SK-N-SH treated with all-trans-retinoic acid at 6 μM for 48 hours (cell line): ENCODE results near the gene TRIOBP.

Experiments used
- BACH2 ChIP-seq: fragments of 250-450 bp; sonication (Bioruptor Pico); IDR thresholded peaks from 2 replicates; pipeline ENCODE4 v1.9.0; 2021; ENCODE audit warnings: mild to moderate bottlenecking, borderline replicate concordance
- PATZ1 ChIP-seq: fragments of 250-450 bp; sonication (Bioruptor Pico); IDR thresholded peaks from 2 replicates; pipeline ENCODE4 v1.8.0; 2020; ENCODE audit warnings: mild to moderate bottlenecking, moderate library complexity, borderline replicate concordance
- RARB ChIP-seq: fragments of 250-450 bp; sonication (Bioruptor Pico); IDR thresholded peaks from 2 replicates; pipeline ENCODE4 v1.8.0; 2021; ENCODE audit warnings: mild to moderate bottlenecking, moderate library complexity
- ZFP3 ChIP-seq: fragments of 250-450 bp; sonication (Bioruptor Pico); IDR thresholded peaks from 2 replicates; pipeline ENCODE4 v1.5.0; 2020; ENCODE audit warnings: mild to moderate bottlenecking, moderate library complexity
- ZFP30 ChIP-seq: fragments of 450-650 bp; formaldehyde crosslinking; IDR thresholded peaks from 2 replicates; pipeline ENCODE4 v1.5.0; 2022; ENCODE audit warnings: mild to moderate bottlenecking, moderate library complexity
- ZNF8 ChIP-seq: fragments of 450-650 bp; formaldehyde crosslinking; IDR thresholded peaks from 2 replicates; pipeline ENCODE4 v1.5.0; 2020; ENCODE audit warnings: mild to moderate bottlenecking, moderate library complexity

DNA sequence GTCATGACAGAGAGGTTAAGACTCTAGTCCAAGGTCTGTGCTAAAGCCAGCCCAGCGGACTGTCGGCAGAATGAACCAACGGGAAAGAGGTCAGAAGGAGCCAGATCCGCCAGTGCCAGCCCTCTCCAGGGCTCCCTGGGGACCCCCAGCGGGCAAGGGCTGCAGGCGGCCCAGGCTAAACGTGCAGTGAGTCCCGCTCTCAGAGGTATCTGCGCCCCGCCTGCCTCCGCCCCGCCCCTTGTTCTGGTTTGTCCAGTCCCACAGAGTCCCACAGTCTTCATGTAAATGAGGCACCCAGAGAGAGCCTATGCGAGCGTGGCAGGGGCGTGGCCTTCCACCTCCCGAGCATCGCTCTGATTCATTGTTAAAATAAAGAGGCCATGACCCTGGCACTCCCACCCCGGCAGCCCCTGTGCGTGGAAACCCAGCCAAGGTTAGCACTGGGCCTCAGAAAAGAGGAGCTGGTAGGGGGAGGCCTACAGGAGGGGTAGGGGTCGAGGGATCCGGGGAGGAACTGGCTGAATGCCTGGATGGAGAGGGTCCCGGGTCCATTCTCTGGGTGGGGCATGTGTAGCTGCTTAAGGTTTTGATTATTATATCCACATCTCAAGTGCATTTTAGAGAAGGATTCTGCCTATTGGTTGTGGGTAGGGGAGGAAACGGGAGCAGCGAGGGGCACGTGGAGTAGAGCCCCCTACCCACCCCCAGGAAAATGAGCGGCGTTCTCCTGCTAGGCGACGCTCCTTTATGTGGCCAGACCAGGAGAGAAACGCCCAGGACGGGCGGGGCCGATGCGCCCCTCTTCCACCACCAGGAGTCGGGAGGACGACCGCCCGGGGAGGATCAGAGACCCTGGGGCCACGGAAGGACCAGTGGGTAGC lies at the start of gene TRIOBP:
- TF ChIP-seq PATZ1 (CRISPR knock-in tag) (no peak), ZFP3 (CRISPR knock-in tag) (no peak), ZNF8 (CRISPR knock-in tag) (no peak), ZFP30 (CRISPR knock-in tag) (no peak), RARB (no peak), BACH2 (CRISPR knock-in tag) (no peak)
